Liver (tissue), 9 donors: ENCODE results near the gene JOSD2. TPM values are rescaled to one million over a fixed set of nuclear protein-coding genes. Genes with fewer than 3 reads are reported as not detected.

Source experiments
- DNase-seq: peaks from one replicate; pipeline ENCODE4 v3.0.0-alpha.2; 2017; ENCODE audit warnings: low spot score
- H3K27ac ChIP-seq, 2 donors: one replicate each; pipeline ENCODE4 v1.7.0; 2013; ENCODE audit warnings: inconsistent platforms in 2 of 2, low read length in 2 of 2, control low read depth in 1 of 2, low read depth in 1 of 2, mild to moderate bottlenecking in 1 of 2
- H3K27me3 ChIP-seq, 4 donors: one replicate each; pipeline versions ENCODE4 v1.6.1 to v1.7.0; 2013; ENCODE audit warnings: low read length in 3 of 4, inconsistent platforms in 1 of 4, mild to moderate bottlenecking in 1 of 4, moderate library complexity in 1 of 4; ENCODE audit not compliant: control insufficient read depth in 4 of 4, insufficient read depth in 4 of 4
- H3K36me3 ChIP-seq, 4 donors: one replicate each; pipeline versions ENCODE4 v1.6.1 to v1.7.0; 2013; ENCODE audit warnings: low read length in 3 of 4, mild to moderate bottlenecking in 3 of 4, low read depth in 1 of 4, moderate library complexity in 1 of 4; ENCODE audit not compliant: control insufficient read depth in 4 of 4, insufficient read depth in 3 of 4
- H3K4me1 ChIP-seq, 4 donors: one replicate each; pipeline versions ENCODE4 v1.6.1 to v1.7.0; 2013; ENCODE audit warnings: low read length in 3 of 4, mild to moderate bottlenecking in 3 of 4, moderate library complexity in 1 of 4; ENCODE audit not compliant: control insufficient read depth in 4 of 4, insufficient read depth in 4 of 4
- H3K4me3 ChIP-seq, 3 donors: one replicate each; pipeline versions ENCODE4 v1.6.1 to v1.7.0; 2013; ENCODE audit warnings: low read length in 3 of 3, control low read depth in 1 of 3, low read depth in 1 of 3, mild to moderate bottlenecking in 1 of 3
- H3K9ac ChIP-seq, 2 donors: one replicate each; pipeline ENCODE4 v1.7.0; 2013; ENCODE audit warnings: low read length in 2 of 2, mild to moderate bottlenecking in 2 of 2, moderate library complexity in 2 of 2, control low read depth in 1 of 2, low read depth in 1 of 2
- H3K9me3 ChIP-seq, 4 donors: one replicate each; pipeline versions ENCODE4 v1.6.1 to v1.7.0; 2013; ENCODE audit warnings: low read length in 3 of 4; ENCODE audit not compliant: control insufficient read depth in 4 of 4
- ATF3 ChIP-seq: IDR thresholded peaks from 2 replicates; pipeline ENCODE4 v1.6.1; 2016; ENCODE audit warnings: antibody characterized with exemption
- CTCF ChIP-seq: fragments of 150-350 bp; IDR thresholded peaks from 2 replicates; pipeline ENCODE4 v1.5.1; 2017; ENCODE audit warnings: improper control_type of control experiment, low read depth, low read length; ENCODE audit not compliant: missing input control
- EGR1 ChIP-seq, 2 donors: IDR thresholded peaks; 2 replicates each; pipeline ENCODE4 v1.6.1; 2016 to 2018; ENCODE audit warnings: antibody characterized with exemption in 2 of 2, low read depth in 2 of 2
- FOXA1 ChIP-seq: IDR thresholded peaks from 2 replicates; pipeline ENCODE4 v1.6.1; 2016; ENCODE audit warnings: antibody characterized with exemption
- FOXA2 ChIP-seq: IDR thresholded peaks from 2 replicates; pipeline ENCODE4 v1.6.1; 2016; ENCODE audit warnings: antibody characterized with exemption
- GABPA ChIP-seq, 2 donors: IDR thresholded peaks in 1 of 2; conservative IDR thresholded peaks in 1 of 2; 2 replicates each; pipeline ENCODE4 v1.6.1; 2016; ENCODE audit warnings: antibody characterized with exemption in 2 of 2, mild to moderate bottlenecking in 1 of 2, moderate library complexity in 1 of 2
- HNF4G ChIP-seq: IDR thresholded peaks from 2 replicates; pipeline ENCODE4 v1.6.1; 2016; ENCODE audit warnings: antibody characterized with exemption
- JUND ChIP-seq, 2 donors: IDR thresholded peaks; 2 replicates each; pipeline ENCODE4 v1.6.1; 2016; ENCODE audit warnings: antibody characterized with exemption in 2 of 2
- MAX ChIP-seq: IDR thresholded peaks from 2 replicates; pipeline ENCODE4 v1.6.1; 2016; ENCODE audit warnings: antibody characterized with exemption
- NR2F2 ChIP-seq: IDR thresholded peaks from 2 replicates; pipeline ENCODE4 v1.6.1; 2016; ENCODE audit warnings: antibody characterized with exemption
- RAD21 ChIP-seq, 2 donors: IDR thresholded peaks; 2 replicates each; pipeline ENCODE4 v1.6.1; 2016; ENCODE audit warnings: antibody characterized with exemption in 2 of 2, mild to moderate bottlenecking in 2 of 2
- RXRA ChIP-seq, 2 donors: IDR thresholded peaks; 2 replicates each; pipeline ENCODE4 v1.6.1; 2017 to 2018; ENCODE audit warnings: antibody characterized with exemption in 2 of 2, mild to moderate bottlenecking in 1 of 2
- SP1 ChIP-seq: IDR thresholded peaks from 2 replicates; pipeline ENCODE4 v1.6.1; 2018; ENCODE audit warnings: antibody characterized with exemption, mild to moderate bottlenecking
- TAF1 ChIP-seq: conservative IDR thresholded peaks from 2 replicates; pipeline ENCODE4 v1.6.1; 2016; ENCODE audit warnings: antibody characterized with exemption, mild to moderate bottlenecking
- YY1 ChIP-seq: IDR thresholded peaks from 2 replicates; pipeline ENCODE4 v1.6.1; 2016; ENCODE audit warnings: antibody characterized with exemption, mild to moderate bottlenecking
- ZBTB33 ChIP-seq: IDR thresholded peaks from 2 replicates; pipeline ENCODE4 v1.6.1; 2016; ENCODE audit warnings: antibody characterized with exemption
- WGBS: extraction: QIAGEN DNeasy Blood & Tissue Kit; methylation state at CpG from one replicate; pipeline ENCODE4 v1.1.7; 2013; 5-methylcytosine and 5-hydroxymethylcytosine counted together
- polyA plus RNA-seq, 2 donors: library from polyadenylated mRNA; stranded (reverse) in 1 of 2; unstranded in 1 of 2; fragments of 200-250 nt in 1 of 2; fragments of >200 nt in 1 of 2; fragmentation: Nextera tagmentation in 1 of 2; extraction: Ambion mirVana in 1 of 2; gene quantifications; one replicate each; pipeline versions ENCODE4 v1.2.1 to v1.2.3, GENCODE V29; 2013 to 2015
- total RNA-seq, 2 donors: library from RNA; depleted of rRNA; stranded (reverse); fragments of >200 nt; gene quantifications; one replicate each; pipeline ENCODE4 v1.2.3, GENCODE V29; 2014
- donor health status: healthy.
- donor health status: healthy.
- donor health status: healthy.
- donor health status: healthy.
- donor health status: healthy.

Gene JOSD2
- total and polyA plus RNA-seq, 4 donors = 6.6 to 32.9 (median 20.0) TPM

- TF ChIP-seq MAX = no peak
- no peak for TF ChIP-seq CTCF
- no peak for TF ChIP-seq NR2F2
These were observed 21.5 kb downstream of the JOSD2 start (continued) for GRCh38 chr19:50489461-50490011.

- H3K36me3 ChIP-seq = no peaks in the 10 kb centered on the region
- WGBS = 51% methylated on average over 13 of the region's 13 CpGs
- H3K27ac ChIP-seq = no peak overlapping the region
- DNase-seq = no peak
- H3K4me1 ChIP-seq = no peaks in the 10 kb centered on the region
- no peak for TF ChIP-seq RAD21 (IDR thresholded peaks at IDR 0.05)
- TF ChIP-seq ZBTB33 = no peak
- no peak for TF ChIP-seq RXRA (IDR thresholded peaks at IDR 0.05)
- TF ChIP-seq MAX = no peak
- no peak for TF ChIP-seq JUND (IDR thresholded peaks at IDR 0.05)
- TF ChIP-seq TAF1 = no peak
- no peak for TF ChIP-seq GABPA (IDR thresholded peaks at IDR 0.05 in 1 of 2, conservative IDR thresholded peaks at IDR 0.05 in 1 of 2)
- no peak for TF ChIP-seq YY1
- TF ChIP-seq ATF3 = no peak
- TF ChIP-seq SP1 = no peak
- no peak for TF ChIP-seq HNF4G
- TF ChIP-seq FOXA2 = no peak
- TF ChIP-seq EGR1 (IDR thresholded peaks at IDR 0.05; ENCODE audit: low read depth in 2 of 2) = no peak
- TF ChIP-seq FOXA1 = no peak
- TF ChIP-seq CTCF = no peak
- no peak for TF ChIP-seq NR2F2
- no peaks in the 10 kb centered on the region for H3K9me3 ChIP-seq
- no peak overlapping the region for H3K4me3 ChIP-seq
- H3K9ac ChIP-seq = no peak overlapping the region
- no peaks in the 10 kb centered on the region for H3K27me3 ChIP-seq
These were observed 22.4 kb downstream of the JOSD2 start for GRCh38 chr19:50488389-50489194.
